GM19395 (cell line): Measurements from ENCODE around the gene ATP5F1D.
"Not testable (repeated sequence)": the region's sequence is repeated elsewhere in the genome, so short reads cannot be mapped to it uniquely, and the experiment has no call there.

Experiments used
- ATAC-seq: cut with Tn5 transposase; IDR thresholded peaks from one replicate; pipeline ENCODE4 v1.9.1; 2021; ENCODE audit warnings: mild to moderate bottlenecking, moderate library complexity; ENCODE audit not compliant: unreplicated experiment

The ATP5F1D gene

DNA sequence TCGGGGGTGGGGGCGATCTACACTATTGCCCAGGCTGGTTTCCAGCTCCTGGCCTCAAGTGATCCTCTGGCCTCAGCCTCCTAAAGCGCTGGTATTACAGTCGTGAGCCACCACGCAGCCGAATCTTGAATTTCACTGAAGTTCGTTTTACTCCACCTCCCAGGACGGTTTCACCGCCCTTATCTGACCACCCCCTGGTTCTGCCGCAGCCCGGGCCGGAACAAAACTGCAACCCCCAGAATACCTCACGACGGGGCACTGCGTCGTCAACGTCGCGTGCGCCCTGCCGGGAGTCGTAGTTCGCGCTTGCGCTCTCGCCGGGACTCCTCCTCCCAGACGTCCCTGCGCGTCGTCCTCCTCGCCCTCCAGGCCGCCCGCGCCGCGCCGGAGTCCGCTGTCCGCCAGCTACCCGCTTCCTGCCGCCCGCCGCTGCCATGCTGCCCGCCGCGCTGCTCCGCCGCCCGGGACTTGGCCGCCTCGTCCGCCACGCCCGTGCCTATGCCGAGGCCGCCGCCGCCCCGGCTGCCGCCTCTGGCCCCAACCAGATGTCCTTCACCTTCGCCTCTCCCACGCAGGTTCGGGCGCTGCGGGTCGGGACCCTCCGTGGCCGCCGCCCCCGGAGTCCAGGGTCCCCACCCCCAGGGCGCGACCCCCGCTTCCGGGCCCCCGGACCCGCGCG lies at the start of gene ATP5F1D:
Gene ATP5F1D, plus strand, starts transcription at position 335 of the 679 bp plus-strand sequence. Its CDS starts 100 bp downstream, at position 435.
- ATAC-seq, result peak; percentile 53

- no peak for ATAC-seq
Measured at GRCh38 chr19:1199531-1199930, 42.0 kb upstream of the ATP5F1D start.

- ATAC-seq, result not testable (repeated sequence)
Measured at GRCh38 chr19:1200614-1201013, 40.9 kb upstream of the ATP5F1D start.

GRCh38 chr19:1205114-1206099 lies 36.1 kb upstream of the ATP5F1D start, which contains the start of gene STK11:
Gene STK11 (plus strand): TSS chr19:1205778. CDS start chr19:1206914, 1,136 bp downstream.
- ATAC-seq, result peak; percentile 83

GRCh38 chr19:1206150-1206863 lies 35.2 kb upstream of the ATP5F1D start:
- ATAC-seq, result no peak

DNA sequence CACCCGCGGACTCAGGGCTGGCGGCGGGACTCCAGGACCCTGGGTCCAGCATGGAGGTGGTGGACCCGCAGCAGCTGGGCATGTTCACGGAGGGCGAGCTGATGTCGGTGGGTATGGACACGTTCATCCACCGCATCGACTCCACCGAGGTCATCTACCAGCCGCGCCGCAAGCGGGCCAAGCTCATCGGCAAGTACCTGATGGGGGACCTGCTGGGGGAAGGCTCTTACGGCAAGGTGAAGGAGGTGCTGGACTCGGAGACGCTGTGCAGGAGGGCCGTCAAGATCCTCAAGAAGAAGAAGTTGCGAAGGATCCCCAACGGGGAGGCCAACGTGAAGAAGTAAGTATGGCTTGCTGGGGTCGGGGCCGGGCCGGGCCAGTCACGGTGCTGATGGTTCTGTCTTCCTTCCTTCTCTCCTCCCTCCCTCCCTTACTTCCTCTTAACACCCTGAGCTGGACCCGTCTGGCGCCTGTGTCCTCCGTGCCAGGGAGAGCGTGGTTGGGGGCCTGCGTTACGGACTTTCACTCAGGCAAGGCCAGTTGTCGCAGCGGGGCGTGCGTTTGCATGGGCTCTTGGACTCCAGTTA lies 34.6 kb upstream of the ATP5F1D start:
- no peak for ATAC-seq

DNA sequence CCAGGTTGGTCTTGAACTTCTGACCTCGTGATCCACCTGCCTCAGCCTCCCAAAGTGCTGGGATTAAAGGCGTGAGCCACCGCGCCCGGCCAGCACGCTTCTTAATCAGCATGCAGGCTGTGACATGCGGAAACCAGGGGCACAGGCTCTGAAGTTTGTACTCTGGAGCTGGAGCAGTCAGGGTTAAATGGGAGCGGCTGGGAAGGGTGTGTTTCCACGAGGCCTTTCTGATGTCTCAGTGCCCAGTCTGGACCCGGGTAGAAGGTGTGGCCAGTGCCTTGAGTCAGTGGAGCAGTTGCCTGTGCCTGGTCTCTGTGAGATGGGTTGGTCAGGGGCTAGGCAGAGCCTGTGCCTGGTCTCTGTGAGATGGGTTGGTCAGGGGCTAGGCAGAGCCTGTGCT lies 32.7 kb upstream of the ATP5F1D start:
- ATAC-seq, result not testable (repeated sequence)

GRCh38 chr19:1210227-1210538 lies 31.4 kb upstream of the ATP5F1D start:
- ATAC-seq, result no peak

DNA sequence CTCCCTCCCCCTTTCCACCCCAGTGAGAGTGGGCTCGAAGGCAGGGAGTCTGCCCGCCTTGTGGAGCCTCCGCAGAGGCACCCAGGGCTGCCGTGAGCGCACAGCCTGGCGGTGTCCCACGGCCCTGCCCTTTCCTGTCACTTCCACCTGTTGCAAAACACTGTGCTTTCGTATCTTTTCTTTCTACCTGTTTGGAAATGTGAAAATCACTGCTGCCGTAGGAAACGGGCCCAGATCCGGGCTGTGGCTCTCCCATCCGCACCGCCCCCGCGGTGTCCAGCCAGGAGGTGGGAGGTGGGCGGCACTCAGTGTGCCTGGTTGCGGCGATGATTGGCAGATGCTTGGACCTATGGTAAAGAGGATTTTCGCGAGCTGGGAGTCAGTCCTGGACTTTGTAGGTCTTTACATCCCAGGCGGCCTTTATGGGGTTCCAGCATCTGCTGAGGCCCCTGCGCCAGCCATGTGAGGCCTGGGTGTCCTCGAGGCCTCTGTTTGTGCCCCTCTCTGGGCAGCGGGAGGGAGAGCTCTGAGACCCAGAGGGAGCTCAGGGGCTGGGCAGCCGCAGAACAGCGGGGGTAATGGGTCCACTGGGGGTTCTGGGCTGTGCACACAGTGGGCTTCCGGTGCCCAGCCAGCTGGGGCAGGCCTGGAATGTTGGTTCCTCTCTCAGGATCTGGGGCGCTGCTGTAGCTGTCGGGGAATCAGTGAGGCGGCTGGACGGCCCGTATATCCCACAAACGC lies 29.9 kb upstream of the ATP5F1D start:
- ATAC-seq, result no peak

DNA sequence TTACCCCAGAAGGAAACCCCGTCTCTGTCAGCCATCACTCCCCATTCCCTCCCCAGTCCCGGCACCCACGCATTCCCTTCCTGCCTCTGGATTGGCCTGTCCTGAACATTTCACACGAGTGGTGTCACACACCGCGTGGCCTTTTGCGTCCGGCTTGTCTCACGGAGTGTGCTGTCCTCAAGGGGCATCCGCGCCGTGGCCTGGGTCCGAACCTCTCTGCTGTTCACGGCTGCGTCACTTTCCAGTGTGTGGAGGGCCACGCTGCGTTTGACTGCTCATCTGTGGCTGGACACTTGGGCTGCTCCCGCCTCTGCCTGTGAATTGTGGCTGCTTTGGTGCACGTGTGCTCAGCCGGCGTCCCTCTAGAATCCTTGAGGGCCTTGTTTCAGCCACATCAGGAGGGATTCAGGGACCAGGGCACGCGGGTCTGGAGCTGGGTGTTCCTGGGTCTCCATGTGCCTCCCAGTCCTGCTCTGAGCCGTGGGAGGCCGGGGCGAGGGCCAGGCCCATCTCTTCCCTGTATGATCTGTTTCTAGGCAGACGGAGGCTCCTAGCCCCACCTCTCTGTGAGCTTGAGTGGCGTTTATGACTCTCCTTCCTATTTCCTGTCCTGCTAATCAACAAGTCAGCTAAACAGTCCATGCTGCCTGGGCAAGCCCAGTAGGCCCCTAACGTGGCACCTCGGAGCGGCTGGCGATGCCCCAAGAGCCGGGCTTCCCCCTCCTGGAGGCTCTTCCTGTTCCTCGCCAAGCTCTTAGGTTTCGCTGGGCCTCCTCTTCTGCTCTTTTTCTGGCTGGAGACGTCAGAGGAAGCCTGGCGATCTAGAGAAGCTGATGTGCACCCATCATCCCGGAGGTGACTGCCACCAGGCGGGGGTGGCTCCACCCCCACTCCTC lies 27.9 kb upstream of the ATP5F1D start:
- ATAC-seq, result no peak

DNA sequence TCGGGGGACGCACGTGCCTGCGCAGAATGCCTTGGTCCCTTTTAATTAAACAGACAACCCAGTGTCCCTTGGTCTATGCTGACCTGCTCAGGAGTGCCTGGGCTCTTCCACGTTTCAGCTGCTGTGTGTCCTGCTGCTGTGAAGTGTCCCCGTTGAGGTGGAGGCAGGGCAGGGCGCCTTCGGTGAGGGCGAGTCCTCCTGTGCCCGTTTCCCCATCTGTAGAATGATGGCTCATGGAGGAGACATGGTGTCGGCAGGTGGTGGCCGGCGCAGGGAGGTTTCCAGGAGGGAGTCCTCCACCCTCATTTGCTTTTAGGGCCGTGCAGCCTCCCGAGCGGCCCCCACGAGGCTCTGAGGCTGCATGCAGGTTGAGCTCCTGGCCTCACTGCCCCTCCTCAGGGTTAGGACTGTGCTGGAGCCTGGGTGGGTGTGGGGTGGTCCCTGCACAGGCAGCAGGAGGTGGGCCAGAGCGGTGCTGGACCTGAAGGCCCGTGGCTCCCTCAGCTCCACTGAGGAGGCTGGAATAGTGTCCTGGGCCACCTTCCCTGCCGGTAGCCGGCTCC lies 27.2 kb upstream of the ATP5F1D start:
- no peak for ATAC-seq

DNA sequence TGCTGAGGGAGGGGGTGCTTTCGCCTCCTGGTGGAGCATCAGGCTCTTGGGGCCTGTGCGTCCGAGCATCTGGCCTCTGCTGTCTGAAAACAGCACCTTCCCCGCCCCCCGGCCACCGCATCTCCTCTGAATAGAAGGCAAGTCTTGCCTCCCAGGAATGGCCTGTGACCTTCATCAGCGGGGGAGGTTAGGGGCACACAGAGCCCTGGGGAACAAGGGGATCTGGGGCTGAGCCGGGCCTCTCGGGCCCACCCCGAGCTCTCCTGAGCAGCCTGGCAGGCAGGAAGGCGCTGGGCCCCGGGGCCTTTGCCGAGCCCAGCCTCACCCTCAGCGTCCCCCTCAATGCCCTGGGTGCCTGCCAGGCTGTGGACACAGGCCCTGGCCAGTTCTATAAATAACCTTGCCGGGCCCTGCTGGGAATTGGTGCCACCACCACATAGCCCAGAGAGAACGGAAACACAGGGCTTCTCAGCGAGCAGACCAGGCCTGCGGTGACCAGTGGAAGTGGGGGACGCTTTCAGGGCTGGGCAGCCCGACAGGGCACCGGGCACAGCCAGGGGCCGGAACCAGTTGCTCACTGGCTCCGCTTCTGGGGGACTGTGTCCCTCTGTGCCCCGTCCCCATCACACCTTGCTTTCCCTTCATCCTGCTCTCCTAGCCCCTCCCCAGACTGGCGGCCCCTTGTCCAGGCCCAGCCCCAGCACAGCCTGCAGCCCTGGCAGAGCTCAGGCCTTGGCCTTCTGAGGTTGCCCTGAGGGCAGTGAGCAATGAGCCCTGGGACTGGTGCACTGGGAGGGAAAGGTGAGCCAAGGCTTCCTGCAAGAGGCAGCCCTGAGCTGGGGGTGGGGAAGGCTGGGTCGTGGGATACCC lies 26.5 kb upstream of the ATP5F1D start:
- ATAC-seq, result no peak

DNA sequence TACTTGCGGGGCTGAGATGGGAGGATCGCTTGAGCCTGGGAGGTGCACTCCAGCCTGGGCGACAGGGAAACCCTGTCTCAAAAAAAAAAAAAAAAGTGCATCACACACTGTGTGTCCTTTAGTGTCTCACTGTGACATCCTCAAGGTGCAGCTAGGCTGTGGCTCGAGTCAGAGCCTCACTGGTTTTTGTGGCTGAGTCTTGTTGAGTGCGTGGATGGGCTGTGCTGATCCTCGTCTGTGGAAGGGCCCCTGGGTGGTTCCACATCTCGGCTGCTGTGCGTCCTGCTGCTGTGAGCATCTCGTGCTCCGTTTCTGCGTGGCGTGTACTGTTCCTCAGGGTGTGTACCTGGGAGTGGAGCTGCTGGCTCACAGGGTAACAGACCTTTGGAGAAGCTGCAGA lies 24.8 kb upstream of the ATP5F1D start:
- no peak for ATAC-seq

GRCh38 chr19:1217366-1217765 lies 24.2 kb upstream of the ATP5F1D start:
- ATAC-seq, result no peak

GRCh38 chr19:1218751-1219567 lies 22.6 kb upstream of the ATP5F1D start:
- ATAC-seq, result no peak

DNA sequence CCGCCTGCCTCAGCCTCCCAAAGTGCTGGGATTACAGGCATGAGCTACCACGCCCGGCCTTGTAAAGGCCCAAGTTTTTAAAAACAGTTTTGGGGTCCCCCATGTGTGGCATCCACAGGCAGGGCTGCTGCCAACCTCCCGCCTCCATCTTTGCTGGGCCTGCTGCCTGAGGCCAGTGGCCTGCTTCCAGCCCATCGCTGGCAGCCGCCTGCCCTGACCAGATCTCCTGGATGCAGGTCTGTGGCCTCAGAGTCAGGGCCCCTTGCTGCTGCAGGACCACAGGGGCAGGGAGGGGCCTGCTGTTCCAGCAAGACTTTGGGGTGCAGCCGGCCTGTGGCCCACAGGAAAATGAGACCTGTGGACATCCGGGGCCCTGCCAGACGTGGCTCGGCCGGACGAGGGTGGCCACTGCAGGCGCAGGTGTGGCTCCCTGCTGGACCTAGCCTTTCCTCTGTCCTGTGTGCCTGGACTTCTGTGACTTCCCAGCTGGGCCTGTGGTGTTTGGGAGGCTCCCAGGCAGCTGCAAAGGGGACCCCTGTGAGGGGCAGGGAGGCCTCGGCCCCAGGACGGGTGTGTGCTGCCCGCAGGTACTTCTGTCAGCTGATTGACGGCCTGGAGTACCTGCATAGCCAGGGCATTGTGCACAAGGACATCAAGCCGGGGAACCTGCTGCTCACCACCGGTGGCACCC lies 21.6 kb upstream of the ATP5F1D start:
- ATAC-seq, result no peak
